Right hindlimb (tissue), 1 donor: ENCODE results near the gene C1QTNF7.

ENCODE experiments used
- DNase-seq: peaks from one replicate; pipeline ENCODE4 v3.0.0-alpha.2; 2018

Gene C1QTNF7

DNA sequence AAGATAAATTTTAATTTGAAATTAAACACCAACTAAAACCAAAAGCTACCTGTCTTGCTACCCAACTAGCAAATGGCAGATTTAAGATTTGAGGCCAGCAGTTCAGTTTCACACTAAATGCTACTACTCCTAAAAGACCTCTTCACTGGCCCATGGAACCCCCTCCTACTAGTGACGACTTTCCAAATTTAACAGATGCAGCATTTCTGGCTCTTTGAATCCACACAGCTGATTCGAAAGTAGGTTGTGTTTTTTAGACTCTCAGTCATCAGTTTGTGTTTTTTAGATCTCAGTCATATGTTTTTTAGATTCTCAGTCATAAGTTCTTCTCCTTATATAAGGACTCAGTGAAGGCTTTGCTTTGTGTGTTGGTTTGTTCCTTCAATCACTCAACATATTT lies 30.8 kb downstream of the C1QTNF7 start:
- no peak for DNase-seq

DNA sequence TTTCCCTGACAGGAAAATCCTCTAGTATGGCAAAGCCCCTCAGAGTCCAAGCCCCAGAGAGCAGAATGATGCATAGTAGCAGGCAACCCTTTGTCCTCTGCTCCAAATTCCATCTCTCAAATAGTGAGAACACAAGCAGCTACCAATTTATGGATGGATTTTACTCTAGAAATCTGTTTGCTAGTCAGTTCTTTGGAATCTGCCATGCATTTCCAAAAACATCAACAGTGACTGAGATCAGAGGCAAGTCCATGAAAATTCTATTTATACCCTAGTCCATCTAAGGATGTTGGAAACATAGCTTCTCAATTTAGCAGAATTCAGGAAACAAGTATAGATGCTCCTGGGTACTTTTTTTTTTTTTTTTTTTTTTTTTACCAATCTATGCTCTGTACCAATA lies 31.9 kb downstream of the C1QTNF7 start:
- DNase-seq, result no peak

DNA sequence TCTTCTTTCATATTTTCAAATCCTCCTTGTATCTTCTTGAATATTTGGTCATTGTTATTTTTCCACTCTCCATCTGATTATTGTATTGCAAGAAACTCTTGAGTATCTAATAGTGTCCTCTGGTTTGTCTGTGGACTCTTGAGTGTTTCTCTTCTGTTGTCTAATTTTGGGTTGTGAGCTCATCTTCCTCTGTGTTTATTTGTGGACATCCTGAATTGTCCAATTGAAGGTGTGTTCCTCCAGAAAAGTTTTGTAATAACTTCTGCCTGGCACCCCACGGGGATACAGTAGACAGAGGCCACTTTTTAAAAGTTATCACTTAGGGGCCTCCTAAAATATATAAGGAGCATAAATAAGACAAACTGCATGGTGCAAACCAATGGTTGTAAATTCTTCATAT lies 38.8 kb downstream of the C1QTNF7 start:
- DNase-seq, result no peak

DNA sequence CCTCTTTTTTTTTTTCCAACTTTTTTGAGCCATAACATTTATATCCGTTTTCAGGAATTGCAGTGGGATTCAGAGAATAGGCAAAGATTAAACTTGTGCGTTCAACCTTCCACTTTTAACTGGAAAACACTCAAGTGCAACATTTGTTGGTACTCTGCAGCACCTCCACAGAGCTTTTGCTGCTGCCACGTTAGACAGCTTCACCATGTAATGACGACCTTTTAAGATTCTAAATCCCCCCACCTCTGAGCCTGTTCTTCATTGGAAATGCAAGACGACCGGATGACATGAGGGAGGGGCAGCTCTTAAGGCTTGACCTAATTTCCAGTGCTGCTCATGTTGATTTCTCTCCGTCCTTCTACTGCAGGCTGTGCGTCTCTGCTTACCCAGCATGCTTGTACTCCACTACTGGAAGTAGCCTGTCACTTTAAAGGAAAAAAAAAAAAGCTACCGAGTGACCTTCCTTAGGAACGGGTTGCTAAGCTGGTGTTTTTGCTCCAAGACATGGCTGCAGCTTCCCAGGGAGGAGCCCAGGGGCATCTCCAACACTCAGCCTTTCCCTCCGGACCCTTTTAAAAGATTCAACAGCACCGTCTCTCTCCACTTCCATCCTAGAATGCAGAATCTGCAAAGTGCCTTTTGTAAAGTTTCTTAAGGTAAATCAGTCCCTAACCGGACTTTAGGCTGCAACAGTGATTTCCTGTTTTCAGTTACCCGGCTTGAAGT lies 41.7 kb downstream of the C1QTNF7 start, which contains the start of gene CC2D2A:
Gene CC2D2A (plus strand): TSS at position 481 of the 726 bp plus-strand sequence. CDS start 6,051 bp downstream, outside the sequence.
- peak; percentile 58 for DNase-seq

DNA sequence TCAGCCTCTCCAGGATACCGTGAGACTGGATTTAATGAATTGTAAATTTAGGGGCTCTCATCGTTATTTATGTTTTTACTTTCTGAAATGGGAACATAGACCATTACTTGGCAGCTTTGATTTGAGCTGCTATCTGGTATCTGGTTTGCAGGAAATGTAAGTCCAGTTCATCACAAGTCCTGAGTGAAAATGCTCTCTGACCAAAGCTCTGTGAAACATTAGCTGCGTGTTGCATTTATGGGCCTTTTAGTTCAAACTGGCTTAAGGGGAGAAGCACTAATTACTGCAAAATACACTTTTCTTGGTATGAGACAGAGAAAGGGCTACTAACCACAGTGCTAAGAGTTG lies 42.3 kb downstream of the C1QTNF7 start:
- DNase-seq, result no peak

GRCh38 chr4:15476396-15476795 lies 48.6 kb downstream of the C1QTNF7 start:
- DNase-seq, result no peak

DNA sequence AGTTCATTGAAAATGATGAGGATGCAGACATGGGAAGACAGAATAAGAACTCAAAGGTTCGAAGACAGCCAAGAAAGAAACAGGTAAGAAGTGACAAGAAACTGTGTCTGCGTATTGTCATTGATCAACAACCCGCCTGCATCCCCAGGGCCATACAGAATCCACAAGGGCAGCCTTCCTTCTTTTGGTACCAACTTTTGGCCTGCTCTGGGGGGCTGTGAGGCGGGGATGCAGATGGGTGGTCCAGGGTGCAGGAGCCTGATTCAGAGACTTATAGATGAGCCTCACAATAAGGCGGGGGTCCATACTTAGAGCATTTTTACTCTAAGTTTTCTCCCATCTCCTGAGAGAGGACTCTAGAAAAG lies 50.9 kb downstream of the C1QTNF7 start:
- no peak for DNase-seq

DNA sequence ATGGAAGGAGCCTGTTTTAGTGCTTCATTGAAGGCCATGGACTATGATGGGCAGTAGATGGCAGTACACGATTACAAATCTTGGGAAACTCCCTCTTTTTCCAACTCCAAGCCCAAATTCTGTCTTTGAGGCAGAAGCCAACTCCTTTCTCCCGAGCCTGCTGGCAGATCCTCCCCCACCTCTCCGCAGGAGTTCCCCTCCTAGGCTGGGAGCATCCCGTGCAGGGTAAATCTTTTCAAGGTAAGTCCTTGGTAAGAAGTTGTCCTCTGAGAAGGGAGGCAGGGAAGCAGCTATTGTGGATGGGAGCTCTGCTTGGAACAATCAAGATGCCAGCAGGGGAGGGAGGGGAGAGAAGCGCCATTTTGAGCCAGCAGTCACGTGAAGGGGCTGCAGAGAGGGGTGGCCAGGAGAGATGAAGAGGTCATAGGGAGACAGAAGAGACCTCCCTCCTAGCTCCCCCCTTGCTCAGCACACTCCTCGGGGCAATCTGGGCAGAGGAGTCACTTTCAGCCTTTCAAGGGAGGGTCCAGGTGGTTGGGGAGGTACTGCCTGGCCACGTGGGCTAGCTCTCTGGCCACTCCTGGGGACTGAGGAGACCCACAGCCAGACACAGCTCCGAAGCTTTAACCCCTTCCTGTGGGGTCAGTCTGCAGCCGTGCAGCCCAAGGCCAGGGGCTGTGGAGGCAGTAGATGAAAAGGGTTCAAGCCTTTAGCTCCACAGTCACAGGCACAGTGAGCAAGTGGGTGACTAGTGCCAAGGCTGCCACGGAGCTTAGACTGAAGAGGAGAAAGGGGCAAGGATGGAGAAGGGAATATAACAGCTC lies 51.5 kb downstream of the C1QTNF7 start:
- DNase-seq, result peak; percentile 90

- DNase-seq, result no peak
These were observed 52.0 kb downstream of the C1QTNF7 start for GRCh38 chr4:15479913-15480185.

DNA sequence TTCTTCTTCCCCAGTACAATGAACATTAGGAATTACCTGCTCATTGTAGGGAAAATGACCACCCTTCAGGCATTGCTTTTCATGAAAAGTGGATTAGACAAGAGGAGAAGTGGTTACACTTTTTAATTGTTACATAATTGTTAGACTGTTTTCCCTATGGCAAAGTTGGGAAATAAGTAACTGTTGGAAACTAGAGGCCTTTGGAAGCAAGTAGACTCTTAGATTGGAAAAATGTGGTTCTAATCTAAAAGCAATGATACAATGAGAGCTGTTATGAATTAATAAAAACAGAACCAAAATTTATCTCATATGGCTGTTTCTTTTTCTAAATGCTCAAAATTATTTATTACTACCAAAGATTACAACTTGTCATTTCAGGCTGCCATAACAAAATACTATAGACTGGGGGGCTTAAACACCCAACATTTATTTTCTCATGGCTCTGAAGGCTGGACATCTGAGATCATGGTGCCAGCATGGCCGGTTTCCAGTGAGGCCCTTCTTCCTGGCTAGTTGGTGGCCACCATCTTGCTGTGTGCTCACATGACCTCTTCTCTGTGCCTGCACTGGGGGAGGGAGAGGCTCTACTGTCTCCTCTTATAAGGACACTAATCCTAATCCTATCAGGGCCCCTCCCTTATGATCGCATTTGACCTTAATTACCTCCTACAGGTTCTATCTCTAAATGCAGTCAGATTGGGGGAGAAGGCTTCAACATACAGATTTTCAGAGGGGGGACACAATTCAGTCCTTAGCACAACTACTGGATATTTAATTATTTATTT lies 54.3 kb downstream of the C1QTNF7 start:
- no peak for DNase-seq

GRCh38 chr4:15482842-15483241 lies 55.0 kb downstream of the C1QTNF7 start:
- DNase-seq, result no peak

DNA sequence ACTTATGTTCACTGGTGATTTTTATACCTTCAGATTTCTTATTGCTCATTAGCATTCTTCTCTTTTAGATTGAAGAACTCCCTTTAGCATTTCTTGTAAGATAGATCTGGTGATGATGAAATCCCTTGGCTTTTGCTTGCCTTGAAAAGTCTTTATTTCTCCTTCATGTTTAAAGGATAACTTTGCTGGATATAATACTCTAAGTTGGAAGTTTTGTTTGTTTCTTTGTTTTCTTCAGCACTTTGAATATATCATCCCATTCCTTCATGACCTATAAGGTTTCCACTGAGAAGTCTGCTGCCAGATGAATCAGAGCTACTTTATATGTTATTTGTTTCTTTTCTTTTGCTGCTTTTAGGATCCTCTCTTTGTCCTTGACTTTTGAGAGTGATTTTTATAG lies 60.3 kb downstream of the C1QTNF7 start:
- no peak for DNase-seq

- no peak for DNase-seq
These were observed 61.0 kb downstream of the C1QTNF7 start for GRCh38 chr4:15488658-15489470.

DNA sequence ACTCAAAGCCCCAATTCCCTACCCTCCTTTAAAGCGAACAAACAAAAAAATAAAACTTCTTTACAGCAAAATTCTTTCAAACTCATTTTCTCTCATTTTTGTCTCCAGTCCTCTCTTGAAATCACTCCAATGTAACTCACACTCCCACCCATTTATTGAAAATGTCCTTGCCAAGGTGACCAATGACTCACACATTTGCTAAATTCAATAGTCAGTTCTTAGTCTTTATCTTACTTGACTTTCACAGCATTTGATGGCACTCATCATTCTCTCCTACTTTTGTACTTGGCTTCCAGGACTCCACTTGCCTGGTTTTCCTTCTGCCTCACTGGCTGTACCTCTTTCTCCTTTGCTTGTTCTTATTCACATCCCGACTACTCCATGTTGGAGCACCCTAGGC lies 61.7 kb downstream of the C1QTNF7 start:
- DNase-seq, result no peak

- DNase-seq, result no peak
These were observed 65.6 kb downstream of the C1QTNF7 start for GRCh38 chr4:15493411-15493810.

DNA sequence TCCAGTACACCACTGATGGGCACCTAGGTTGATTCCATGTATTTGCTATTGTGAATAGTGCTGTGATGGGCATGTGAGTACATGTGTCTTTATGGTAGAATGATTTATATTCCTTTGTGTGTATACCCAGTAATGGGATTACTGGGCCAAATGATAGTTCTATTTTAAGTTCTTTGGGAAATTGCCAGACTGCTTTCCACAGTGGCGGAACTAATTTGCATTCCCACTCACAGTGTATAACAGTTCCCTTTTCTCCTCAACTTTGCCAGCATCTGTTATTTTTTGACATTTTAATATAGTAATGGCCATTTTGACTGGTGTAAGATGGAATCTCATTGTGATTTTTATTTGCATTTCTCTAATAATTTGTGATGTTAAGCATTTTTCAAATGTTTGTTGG lies 67.8 kb downstream of the C1QTNF7 start:
- DNase-seq, result no peak
